Mucosa of rectum (tissue), 2 donors: ENCODE data around the gene NCOA6.
"Not testable (repeated sequence)": the region's sequence is repeated elsewhere in the genome, so short reads cannot be mapped to it uniquely, and the experiment has no call there.

Experiments used
- H3K27ac ChIP-seq, 2 donors: one replicate each; pipeline ENCODE4 v1.7.0; 2013; ENCODE audit warnings: inconsistent platforms in 2 of 2, low read depth in 2 of 2, low read length in 2 of 2
- H3K27me3 ChIP-seq, 2 donors: one replicate each; pipeline ENCODE4 v1.7.0; 2013; ENCODE audit warnings: low read length in 2 of 2; ENCODE audit not compliant: control insufficient read depth in 2 of 2, insufficient read depth in 2 of 2
- H3K36me3 ChIP-seq, 2 donors: one replicate each; pipeline ENCODE4 v1.7.0; 2013; ENCODE audit warnings: low read length in 2 of 2; ENCODE audit not compliant: control insufficient read depth in 2 of 2, insufficient read depth in 2 of 2
- H3K4me1 ChIP-seq, 2 donors: one replicate each; pipeline ENCODE4 v1.7.0; 2013; ENCODE audit warnings: low read length in 2 of 2, mild to moderate bottlenecking in 1 of 2; ENCODE audit not compliant: control insufficient read depth in 2 of 2, insufficient read depth in 2 of 2
- H3K4me3 ChIP-seq, 2 donors: one replicate each; pipeline ENCODE4 v1.7.0; 2013; ENCODE audit warnings: low read length in 2 of 2
- H3K9ac ChIP-seq, 2 donors: one replicate each; pipeline ENCODE4 v1.7.0; 2013; ENCODE audit warnings: low read length in 2 of 2, low read depth in 1 of 2, mild to moderate bottlenecking in 1 of 2
- H3K9me3 ChIP-seq, 2 donors: one replicate each; pipeline ENCODE4 v1.7.0; 2013; ENCODE audit warnings: low read length in 2 of 2; ENCODE audit not compliant: control insufficient read depth in 2 of 2
- donor health status: healthy.
- donor health status: Normal muscosa, but diverticular disease.

Gene NCOA6

DNA sequence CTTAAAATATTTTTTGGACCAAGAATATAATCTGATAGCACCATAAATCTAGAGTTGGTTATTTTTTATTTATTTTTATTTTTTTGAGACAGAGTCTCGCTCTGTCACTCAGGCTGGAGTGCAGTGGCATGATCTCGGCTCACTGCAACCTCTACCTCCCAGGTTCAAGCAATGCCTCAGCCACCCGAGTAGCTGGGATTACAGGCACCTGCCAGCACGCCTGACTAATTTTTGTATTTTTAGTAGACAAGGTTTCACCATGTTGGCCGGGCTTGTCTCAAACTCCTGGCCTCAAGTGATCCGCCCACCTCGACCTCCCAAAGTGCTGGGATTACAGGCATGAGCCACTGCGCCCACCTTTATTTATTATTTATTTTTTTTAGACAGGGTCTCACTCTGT is 45.2 kb downstream of the NCOA6 start:
- H3K36me3 ChIP-seq, result peaks cover 17% of the 10 kb centered on the region in 2 donors
- H3K27ac ChIP-seq, H3K9ac ChIP-seq: not testable (repeated sequence)

DNA sequence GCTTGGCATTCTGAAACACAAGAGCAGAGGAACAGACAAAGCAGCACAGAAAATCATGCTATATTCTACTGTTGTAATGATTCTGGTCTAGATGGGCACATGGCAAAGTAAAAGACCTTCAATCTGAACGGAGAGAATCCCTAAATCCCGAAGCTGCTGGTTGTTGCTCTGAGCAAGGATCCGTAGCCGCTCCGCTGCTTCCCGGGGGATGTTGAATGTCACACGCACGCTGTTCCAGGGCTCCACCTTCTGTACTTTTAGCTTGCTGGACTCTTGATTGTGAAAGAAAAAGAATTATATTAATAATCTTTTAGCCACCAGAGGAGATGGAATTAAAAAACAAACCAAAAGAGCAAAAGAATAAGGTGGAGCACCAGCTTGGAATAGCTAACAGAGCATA is 49.3 kb downstream of the NCOA6 start:
- Histone ChIP-seq H3K36me3 (peaks cover 40 to 41% of the 10 kb centered on the region in 2 donors), H3K9me3 (no peaks in the 10 kb centered on the region), H3K27me3 (no peaks in the 10 kb centered on the region), H3K4me3 (no peak overlapping the region), H3K4me1 (no peaks in the 10 kb centered on the region), H3K9ac (no peak overlapping the region), H3K27ac (no peak overlapping the region)

More for the DNA sequence above, 45.2 kb downstream of the NCOA6 start:
- H3K4me3 ChIP-seq, H3K4me1 ChIP-seq, H3K9me3 ChIP-seq, H3K27me3 ChIP-seq: not testable (repeated sequence)

GRCh38 chr20:34774886-34775285 is 50.6 kb downstream of the NCOA6 start:
- Histone ChIP-seq H3K27me3 (no peaks in the 10 kb centered on the region), H3K36me3 (peaks cover 35 to 36% of the 10 kb centered on the region in 2 donors), H3K4me3 (no peak overlapping the region), H3K9me3 (no peaks in the 10 kb centered on the region), H3K27ac (no peak overlapping the region), H3K9ac (no peak overlapping the region), H3K4me1 (no peaks in the 10 kb centered on the region)

DNA sequence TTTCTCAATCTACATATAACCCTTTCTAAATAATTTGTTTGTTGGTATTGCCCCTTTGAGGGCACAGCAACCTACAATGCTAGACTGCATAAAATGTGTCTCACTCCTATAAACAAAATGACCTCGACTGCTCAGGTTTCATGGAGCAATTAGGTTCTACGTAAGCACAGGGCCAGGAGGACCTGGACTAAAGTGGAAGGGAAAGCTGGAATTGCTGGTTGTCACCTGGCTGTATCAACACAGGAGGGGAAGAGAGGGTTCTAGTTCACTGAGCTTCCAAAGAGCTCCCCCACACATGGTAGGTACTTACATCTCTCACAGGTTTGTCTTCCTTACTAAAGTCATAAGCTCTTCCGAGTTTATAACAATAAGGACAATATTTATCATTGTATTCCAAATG is 51.0 kb downstream of the NCOA6 start:
- Histone ChIP-seq H3K4me1 (no peaks in the 10 kb centered on the region), H3K9me3 (no peaks in the 10 kb centered on the region), H3K4me3 (no peak overlapping the region), H3K9ac (no peak overlapping the region), H3K27me3 (no peaks in the 10 kb centered on the region), H3K36me3 (peaks cover 31 to 36% of the 10 kb centered on the region in 2 donors), H3K27ac (no peak overlapping the region)

DNA sequence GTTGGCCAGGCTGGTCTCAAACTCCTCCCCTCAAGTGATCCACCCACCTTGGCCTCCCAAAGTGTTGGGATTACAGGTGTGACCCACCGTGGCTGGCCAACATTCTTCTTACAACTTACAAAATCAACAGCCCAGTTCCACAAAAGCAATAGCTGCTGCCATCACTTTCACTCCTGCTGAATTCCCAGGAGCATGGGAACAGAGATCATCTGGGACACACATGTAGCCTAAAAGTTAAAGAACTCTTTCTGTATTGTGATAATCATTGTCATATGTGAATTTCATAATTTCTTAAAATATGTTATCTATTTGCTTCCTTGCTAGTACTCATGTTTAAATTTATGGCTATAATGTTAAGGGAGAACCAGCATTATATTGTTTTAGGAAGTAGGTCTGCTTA is 51.7 kb downstream of the NCOA6 start:
- H3K4me1 ChIP-seq, result no peaks in the 10 kb centered on the region
- H3K9ac ChIP-seq, result no peak overlapping the region
- peaks cover 32 to 36% of the 10 kb centered on the region in 2 donors for H3K36me3 ChIP-seq
- H3K9me3 ChIP-seq, result no peaks in the 10 kb centered on the region
- H3K4me3 ChIP-seq, result no peak overlapping the region
- H3K27me3 ChIP-seq, result no peaks in the 10 kb centered on the region
- H3K27ac ChIP-seq, result no peak overlapping the region

GRCh38 chr20:34772437-34772836 is 53.0 kb downstream of the NCOA6 start:
- Histone ChIP-seq H3K4me1 (no peaks in the 10 kb centered on the region), H3K4me3 (no peak overlapping the region), H3K27me3 (no peaks in the 10 kb centered on the region), H3K9me3 (no peaks in the 10 kb centered on the region), H3K27ac (no peak overlapping the region), H3K36me3 (peaks cover 45 to 48% of the 10 kb centered on the region in 2 donors), H3K9ac (no peak overlapping the region)

DNA sequence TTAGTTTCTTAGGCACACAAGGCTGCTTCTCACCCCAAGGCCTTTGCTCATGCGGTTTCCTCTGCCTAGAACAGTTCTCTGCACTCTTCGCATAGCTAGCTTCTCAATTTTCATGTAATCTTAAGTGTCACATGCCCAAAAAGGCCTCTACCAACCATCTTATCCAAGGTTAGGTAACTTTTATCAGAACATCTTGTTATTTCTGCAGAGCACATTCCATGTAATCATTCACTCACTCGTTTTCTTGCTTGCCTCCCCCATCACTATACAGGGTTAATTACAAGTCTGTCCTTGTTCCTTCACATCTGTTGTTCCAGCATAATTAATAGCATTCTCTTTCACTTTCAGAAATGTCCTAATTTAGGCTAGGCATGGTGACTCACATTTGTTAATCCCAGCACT is 53.8 kb downstream of the NCOA6 start:
- Histone ChIP-seq H3K9ac (no peak overlapping the region), H3K36me3 (peaks cover 51 to 56% of the 10 kb centered on the region in 2 donors)

DNA sequence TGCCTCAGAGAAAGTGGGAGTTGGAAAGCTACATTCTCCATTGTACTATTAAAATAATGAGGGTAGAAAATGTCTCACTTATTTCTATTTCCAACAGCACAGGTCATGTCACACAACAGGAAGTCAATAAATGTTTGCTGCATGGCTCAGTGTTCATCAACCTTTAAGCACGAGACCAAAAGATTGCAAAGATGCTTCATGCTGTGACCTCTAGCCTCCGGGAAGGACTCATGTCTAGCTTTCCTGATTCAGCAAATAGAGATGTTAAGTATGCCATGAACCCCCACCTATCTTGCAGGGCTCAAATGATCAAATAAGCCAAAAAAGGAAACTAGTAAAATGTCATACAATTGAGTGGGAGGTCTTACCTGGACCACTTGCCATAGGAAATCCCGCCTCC is 57.4 kb downstream of the NCOA6 start:
- no peak overlapping the region for H3K27ac ChIP-seq
- no peaks in the 10 kb centered on the region for H3K4me1 ChIP-seq
- H3K27me3 ChIP-seq, result no peaks in the 10 kb centered on the region
- no peaks in the 10 kb centered on the region for H3K9me3 ChIP-seq
- no peak overlapping the region for H3K4me3 ChIP-seq
- H3K9ac ChIP-seq, result no peak overlapping the region
- peaks cover 55 to 57% of the 10 kb centered on the region in 2 donors for H3K36me3 ChIP-seq

More for the DNA sequence above, 53.8 kb downstream of the NCOA6 start:
- Histone ChIP-seq H3K27ac (no peak overlapping the region), H3K27me3 (no peaks in the 10 kb centered on the region), H3K4me3 (no peak overlapping the region), H3K9me3 (no peaks in the 10 kb centered on the region), H3K4me1 (no peaks in the 10 kb centered on the region)

DNA sequence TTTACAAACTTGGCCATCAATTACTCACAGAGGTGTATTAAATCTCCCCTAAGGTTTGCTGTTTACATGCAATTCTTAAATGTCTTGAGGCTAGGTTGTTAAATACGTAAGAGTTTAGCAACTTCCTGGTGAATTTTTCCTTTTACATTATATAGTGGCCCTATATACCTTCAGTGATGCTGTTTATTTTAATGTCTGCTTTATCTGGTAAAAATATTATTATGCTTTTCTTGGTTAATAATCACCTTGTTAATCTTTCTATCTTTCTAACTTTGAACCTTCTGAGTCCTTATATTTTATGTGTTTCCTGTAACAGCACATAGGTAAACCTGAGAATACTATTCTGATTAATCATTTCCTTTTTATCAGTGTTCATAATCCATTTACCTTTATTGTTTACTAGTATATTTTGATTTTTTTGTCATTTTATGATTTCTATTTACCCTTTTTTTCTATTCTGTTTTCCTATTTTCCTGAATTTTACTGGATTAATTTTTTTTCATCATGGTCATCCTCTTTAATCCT is 63.4 kb downstream of the NCOA6 start:
- H3K4me3 ChIP-seq, result no peak overlapping the region
- no peak overlapping the region for H3K27ac ChIP-seq
- no peaks in the 10 kb centered on the region for H3K27me3 ChIP-seq
- H3K9ac ChIP-seq, result no peak overlapping the region
- no peaks in the 10 kb centered on the region for H3K4me1 ChIP-seq
- H3K9me3 ChIP-seq, result no peaks in the 10 kb centered on the region
- peaks cover 57 to 65% of the 10 kb centered on the region in 2 donors for H3K36me3 ChIP-seq

DNA sequence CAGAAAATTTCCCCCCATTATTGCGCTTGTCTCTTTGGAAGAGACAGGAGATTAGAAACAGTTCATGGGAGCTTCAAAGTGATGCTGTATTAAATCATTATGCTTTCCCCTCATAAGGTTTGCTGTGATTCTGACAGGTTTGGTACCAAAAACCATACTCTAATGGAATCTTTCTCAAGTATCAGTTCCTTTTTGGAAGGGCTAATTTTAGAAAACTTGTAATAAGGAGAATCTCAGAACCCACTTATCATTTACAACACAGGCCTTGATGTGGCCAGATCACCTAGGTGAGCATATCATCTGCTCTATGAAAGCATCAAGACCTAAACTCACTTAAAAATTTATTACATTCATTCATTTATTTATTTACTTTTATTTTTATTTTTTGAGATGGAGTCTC is 70.1 kb downstream of the NCOA6 start:
- no peaks in the 10 kb centered on the region for H3K9me3 ChIP-seq
- H3K36me3 ChIP-seq, result peaks cover 59 to 61% of the 10 kb centered on the region in 2 donors

DNA sequence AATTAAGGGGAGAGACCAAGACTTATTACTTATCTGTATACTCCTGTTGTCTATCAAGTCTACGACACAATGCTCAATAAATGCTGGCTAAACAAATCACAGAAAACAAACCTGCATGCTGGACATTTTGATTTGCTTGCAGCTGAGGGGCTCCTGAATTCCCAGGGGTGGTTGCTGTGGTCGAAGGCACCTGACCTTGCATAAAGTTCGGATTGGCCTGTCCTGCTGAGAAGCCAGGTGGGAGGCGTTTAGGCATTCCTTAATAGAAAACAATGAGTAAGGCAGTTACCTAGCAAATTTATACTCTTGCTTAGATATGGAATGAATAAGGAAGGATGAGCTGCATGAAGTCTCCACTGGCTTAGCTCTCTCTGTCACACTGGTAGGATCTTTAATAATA is 70.8 kb downstream of the NCOA6 start:
- no peak overlapping the region for H3K9ac ChIP-seq
- no peaks in the 10 kb centered on the region for H3K27me3 ChIP-seq
- no peak overlapping the region for H3K27ac ChIP-seq
- H3K36me3 ChIP-seq, result peaks cover 61 to 63% of the 10 kb centered on the region in 2 donors
- no peaks in the 10 kb centered on the region for H3K4me1 ChIP-seq
- H3K9me3 ChIP-seq, result no peaks in the 10 kb centered on the region
- no peak overlapping the region for H3K4me3 ChIP-seq

More for the DNA sequence above, 70.1 kb downstream of the NCOA6 start:
- Histone ChIP-seq H3K27ac (no peak overlapping the region), H3K27me3 (no peaks in the 10 kb centered on the region), H3K4me1 (no peaks in the 10 kb centered on the region), H3K9ac (no peak overlapping the region), H3K4me3 (no peak overlapping the region)
